IMR-90 (cell line): ENCODE data around the gene CD82. TPM values are rescaled to one million over a fixed set of nuclear protein-coding genes. Genes with fewer than 3 reads are reported as not detected.

Experiments used
- ATAC-seq: fragments of 200-7000 bp; cut with Tn5 transposase; 2 replicates; pipeline ENCODE4 v1.9.1; 2020; ENCODE audit warnings: low read depth, mild to moderate bottlenecking, moderate library complexity
- BruUV-seq: library from RNA; stranded (reverse); fragments of 400-500 nt; replicated peaks from 2 replicates; lab custom pipeline; 2021; lab: Mats Ljungman, UMichigan
- CTCF ChIA-PET: fragments of 300-600 bp; formaldehyde crosslinking; extraction: SDS; loops from one replicate; lab custom pipeline; 2021; ENCODE audit warnings: antibody characterized with exemption; lab: Yijun Ruan, JAX
- POLR2A ChIA-PET: fragments of 300-600 bp; sonication (Branson Sonifier 250); formaldehyde crosslinking; loops from one replicate; lab custom pipeline; 2022; ENCODE audit warnings: antibody characterized with exemption; ENCODE audit not compliant: unreplicated experiment; lab: Charles Lee
- DNase-seq: peaks from one replicate; pipeline ENCODE4 v3.0.0; 2013
- H2AFZ ChIP-seq: replicated peaks from 2 replicates; pipeline ENCODE3; 2013; ENCODE audit warnings: low read length, mild to moderate bottlenecking; ENCODE audit not compliant: poor library complexity
- H2AK5ac ChIP-seq: 2 replicates; pipeline ENCODE4 v1.6.1; 2013; ENCODE audit warnings: low read depth, low read length, inconsistent platforms
- H2AK9ac ChIP-seq: replicated peaks from 2 replicates; pipeline ENCODE3; 2013; ENCODE audit warnings: mild to moderate bottlenecking, low read depth, low read length, moderate library complexity; ENCODE audit not compliant: poor library complexity
- H2BK120ac ChIP-seq: 2 replicates; pipeline ENCODE4 v1.6.1; 2013; ENCODE audit warnings: low read depth, low read length, inconsistent platforms
- H2BK15ac ChIP-seq: 3 replicates; pipeline ENCODE4 v1.6.1; 2013; ENCODE audit warnings: low read depth, low read length, inconsistent platforms
- H2BK20ac ChIP-seq: 2 replicates; pipeline ENCODE4 v1.6.1; 2013; ENCODE audit warnings: low read depth, mild to moderate bottlenecking, inconsistent platforms, low read length, moderate library complexity
- H2BK5ac ChIP-seq: 2 replicates; pipeline ENCODE4 v1.6.1; 2013; ENCODE audit warnings: mild to moderate bottlenecking, low read depth, low read length, inconsistent platforms; ENCODE audit not compliant: poor library complexity, severe bottlenecking
- H3K14ac ChIP-seq: replicated peaks from 2 replicates; pipeline ENCODE4 v1.6.1; 2013; ENCODE audit warnings: low read depth, low read length, inconsistent platforms
- H3K18ac ChIP-seq: 2 replicates; pipeline ENCODE4 v1.6.1; 2013; ENCODE audit warnings: low read depth, low read length, control low read depth
- H3K23ac ChIP-seq: 2 replicates; pipeline ENCODE4 v1.6.1; 2013; ENCODE audit warnings: low read depth, low read length, inconsistent platforms
- H3K27ac ChIP-seq: 2 replicates; pipeline ENCODE4 v1.5.1; 2013; ENCODE audit warnings: mild to moderate bottlenecking, control low read depth, low read length; ENCODE audit not compliant: insufficient read depth
- H3K27me3 ChIP-seq: 2 replicates; pipeline ENCODE4 v1.6.1; 2013; ENCODE audit warnings: low read length; ENCODE audit not compliant: control insufficient read depth, insufficient read depth
- H3K36me3 ChIP-seq: 2 replicates; pipeline ENCODE4 v1.6.1; 2013; ENCODE audit warnings: low read length, mixed read lengths; ENCODE audit not compliant: control insufficient read depth, insufficient read depth
- H3K4ac ChIP-seq: 2 replicates; pipeline ENCODE4 v1.6.1; 2013; ENCODE audit warnings: low read depth, low read length, inconsistent platforms
- H3K4me1 ChIP-seq: 2 replicates; pipeline ENCODE4 v1.6.1; 2013; ENCODE audit warnings: low read length, mixed read lengths; ENCODE audit not compliant: control insufficient read depth, insufficient read depth
- H3K4me2 ChIP-seq: 2 replicates; pipeline ENCODE4 v1.6.1; 2013; ENCODE audit warnings: low read depth, mild to moderate bottlenecking, control low read depth, low read length, moderate library complexity
- H3K4me3 ChIP-seq: 2 replicates; pipeline ENCODE4 v1.5.1; 2013; ENCODE audit warnings: low read depth, mild to moderate bottlenecking, control low read depth, low read length, moderate library complexity; ENCODE audit not compliant: insufficient read depth
- H3K56ac ChIP-seq: 2 replicates; pipeline ENCODE4 v1.6.1; 2013; ENCODE audit warnings: low read length, inconsistent platforms; ENCODE audit not compliant: insufficient read depth; ENCODE audit errors: extremely low read depth
- H3K79me1 ChIP-seq, 2 experiments: 2 replicates each; pipeline ENCODE4 v1.6.1; 2013; ENCODE audit warnings: low read length in 2 of 2, inconsistent platforms in 1 of 2, low read depth in 1 of 2
- H3K9ac ChIP-seq: 2 replicates; pipeline ENCODE4 v1.6.1; 2013; ENCODE audit warnings: low read depth, low read length, control low read depth
- H3K9me1 ChIP-seq: 2 replicates; pipeline ENCODE4 v1.6.1; 2013; ENCODE audit warnings: low read length, inconsistent platforms; ENCODE audit not compliant: insufficient read depth
- H3K9me3 ChIP-seq: 2 replicates; pipeline ENCODE4 v1.6.1; 2013; ENCODE audit warnings: low read length; ENCODE audit not compliant: control insufficient read depth, insufficient read depth
- H4K20me1 ChIP-seq: 2 replicates; pipeline ENCODE4 v1.6.1; 2013; ENCODE audit warnings: low read length, inconsistent platforms; ENCODE audit not compliant: insufficient read depth
- H4K5ac ChIP-seq: 2 replicates; pipeline ENCODE4 v1.6.1; 2013; ENCODE audit warnings: mild to moderate bottlenecking, low read depth, low read length, control low read depth
- H4K8ac ChIP-seq, 2 experiments: 2 replicates each; pipeline ENCODE4 v1.6.1; 2013; ENCODE audit warnings: low read depth in 2 of 2, low read length in 2 of 2, control low read depth in 1 of 2, inconsistent platforms in 1 of 2
- H4K91ac ChIP-seq: 2 replicates; pipeline ENCODE4 v1.6.1; 2013; ENCODE audit warnings: low read depth, low read length, inconsistent platforms; ENCODE audit not compliant: insufficient read depth
- BHLHE40 ChIP-seq: fragments of 150-350 bp; IDR thresholded peaks from 2 replicates; pipeline ENCODE4 v1.6.1; 2016; ENCODE audit warnings: mild to moderate bottlenecking, low read depth, low read length
- CEBPB ChIP-seq: IDR thresholded peaks from 2 replicates; pipeline ENCODE4 v1.6.1; 2012; ENCODE audit warnings: low read depth, low read length, improper control_type of control experiment
- CHD1 ChIP-seq: IDR thresholded peaks from 2 replicates; pipeline ENCODE4 v1.6.1; 2012; ENCODE audit warnings: low read depth, low read length, improper control_type of control experiment
- FOS ChIP-seq: fragments of 150-350 bp; IDR thresholded peaks from 2 replicates; pipeline ENCODE4 v1.6.1; 2016; ENCODE audit warnings: low read depth, low read length
- MAFK ChIP-seq: IDR thresholded peaks from 2 replicates; pipeline ENCODE4 v1.6.1; 2012; ENCODE audit warnings: low read depth, low read length, improper control_type of control experiment
- MAZ ChIP-seq: IDR thresholded peaks from 2 replicates; pipeline ENCODE4 v1.6.1; 2012; ENCODE audit warnings: low read depth, mild to moderate bottlenecking, low read length, improper control_type of control experiment, moderate library complexity, borderline replicate concordance
- MXI1 ChIP-seq: IDR thresholded peaks from 2 replicates; pipeline ENCODE4 v1.6.1; 2012; ENCODE audit warnings: low read depth, mild to moderate bottlenecking, low read length, moderate library complexity, borderline replicate concordance
- NFE2L2 ChIP-seq: fragments of 150-350 bp; IDR thresholded peaks from 2 replicates; pipeline ENCODE4 v1.6.1; 2016; ENCODE audit warnings: low read depth, mild to moderate bottlenecking, low read length
- POLR2A ChIP-seq: IDR thresholded peaks from 2 replicates; pipeline ENCODE4 v1.6.1; 2012; ENCODE audit warnings: mild to moderate bottlenecking, low read depth, low read length
- RAD21 ChIP-seq: IDR thresholded peaks from 2 replicates; pipeline ENCODE4 v1.6.1; 2012; ENCODE audit warnings: low read length, improper control_type of control experiment
- RCOR1 ChIP-seq: IDR thresholded peaks from 2 replicates; pipeline ENCODE4 v1.6.1; 2012; ENCODE audit warnings: mild to moderate bottlenecking, low read length, improper control_type of control experiment; ENCODE audit not compliant: insufficient replicate concordance
- RFX5 ChIP-seq: IDR thresholded peaks from 2 replicates; pipeline ENCODE4 v1.8.0; 2012; ENCODE audit warnings: low read depth, mild to moderate bottlenecking, low read length, moderate library complexity
- SMC3 ChIP-seq: fragments of 150-350 bp; IDR thresholded peaks from 2 replicates; pipeline ENCODE4 v1.6.1; 2016; ENCODE audit warnings: low read depth, mild to moderate bottlenecking, antibody characterized with exemption, low read length, moderate library complexity
- USF2 ChIP-seq: fragments of 150-350 bp; IDR thresholded peaks from 2 replicates; pipeline ENCODE4 v1.6.1; 2017; ENCODE audit warnings: mild to moderate bottlenecking, antibody characterized with exemption, low read length, low read depth
- WGBS, 2 experiments: methylation state at CpG; one replicate each; pipeline versions ENCODE4 v1.1.5 to v1.1.7; 2013; ENCODE audit warnings: missing lambda C conversion rate in 2 of 2; ENCODE audit not compliant: insufficient read length in 1 of 2; ENCODE audit errors: extremely low coverage in 2 of 2; 5-methylcytosine and 5-hydroxymethylcytosine counted together
- dilution Hi-C: fragments of 300-500 bp; cut with HindIII; formaldehyde crosslinking; loops from one replicate; pipeline ENCODE4 v1.14.3; 2018; ENCODE audit warnings: low sequenced_read_pairs; ENCODE audit not compliant: unreplicated experiment
- in situ Hi-C: fragments of 300-500 bp; cut with MboI; formaldehyde crosslinking; loops from 3 replicates; pipeline ENCODE4 v1.14.3; 2019; ENCODE audit warnings: low sequenced_read_pairs, inconsistent platforms, mixed read lengths
- intact Hi-C: fragments of 100-400 bp; cut with micrococcal nuclease; formaldehyde crosslinking; loops from 2 replicates; pipeline ENCODE4 v1.10.0; 2022
- polyA plus RNA-seq, 3 experiments: library from polyadenylated mRNA; depleted of rRNA; stranded (reverse); fragments of >200 nt; gene quantifications; 2 replicates each; pipeline ENCODE4 v1.2.3, GENCODE V29; 2012; ENCODE audit warnings: low replicate concordance in 1 of 3
- total RNA-seq: library from RNA; depleted of rRNA; stranded (reverse); fragments of >200 nt; gene quantifications from 2 replicates; pipeline ENCODE4 v1.2.3, GENCODE V29; 2012
- TF ChIP-seq, protein P1 (sequence below): conservative IDR thresholded peaks from 2 replicates; pipeline ENCODE4 v1.5.1; 2012; ENCODE audit warnings: mild to moderate bottlenecking, low read depth, low read length, improper control_type of control experiment

CD82 gene
- total and polyA plus RNA-seq, 2 of the 4 experiments (the other 2 are of a cell fraction) = 32.8 to 49.4 TPM

DNA sequence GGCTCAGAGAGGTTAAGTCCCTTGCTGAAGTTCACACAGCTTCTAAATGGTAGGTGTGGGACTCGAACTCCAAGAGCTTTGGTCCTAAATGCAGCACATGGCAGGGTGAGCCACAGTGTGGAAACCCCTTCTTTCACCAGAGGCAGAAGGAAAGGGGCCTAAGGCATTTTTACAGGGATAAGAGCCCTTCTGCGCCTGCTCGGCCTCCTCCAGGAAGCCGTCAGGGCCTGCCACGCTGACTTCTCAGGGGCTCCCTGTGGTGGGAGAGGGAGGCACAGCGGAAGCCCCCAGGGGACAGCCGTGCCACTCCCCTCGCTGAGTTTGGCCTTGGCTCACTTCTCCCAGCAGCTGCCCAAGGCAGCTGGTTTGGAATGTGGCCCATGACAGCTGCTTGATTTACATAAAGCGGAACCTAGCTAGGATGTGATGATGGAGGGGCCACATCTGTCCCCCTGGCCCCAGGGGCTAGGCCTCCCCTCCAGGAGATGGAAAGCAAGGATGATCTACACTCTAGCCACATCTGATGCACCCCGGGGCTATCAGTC lies 35.4 kb downstream of the CD82 start:
- Histone ChIP-seq H4K8ac (no peak overlapping the region), H2BK15ac (no peak overlapping the region), H3K9me1 (peaks cover under 1% of the 10 kb centered on the region; the same call in 1 of the 2 replicates), H3K4me3 (no peak overlapping the region), H4K91ac (peak overlapping the region; percentile 49), H2AK9ac (no peak overlapping the region), H3K18ac (no peak overlapping the region), H3K56ac (no peak overlapping the region), H4K20me1 (no peaks in the 10 kb centered on the region), H3K36me3 (peaks cover 10% of the 10 kb centered on the region), H3K23ac (no peak overlapping the region), H2BK120ac (no peak overlapping the region), H2BK5ac (no peak overlapping the region), H3K27me3 (no peaks in the 10 kb centered on the region), H2AFZ (peak overlapping the region; percentile 3), H3K14ac (no peak overlapping the region), H3K4me1 (peaks cover 19% of the 10 kb centered on the region; the same call in 1 of the 2 replicates), H2BK20ac (peak overlapping the region; percentile 47; the same call in 1 of the 2 replicates), H3K27ac (no peak overlapping the region), H3K9me3 (no peaks in the 10 kb centered on the region), H2AK5ac (0 out of 2 replicates have a peak overlapping the region, but pooled peaks have one; percentile 8), H3K4ac (peak overlapping the region; percentile 59), H3K9ac (no peak overlapping the region), H3K4me2 (no peak overlapping the region), H3K79me1 (peaks cover 0 to 8% of the 10 kb centered on the region in 2 experiments; a peak in 2 of 4 replicates), H4K5ac (no peak overlapping the region)
- DNase-seq (peak; percentile 20), ATAC-seq (peak; percentile 56)
- in situ Hi-C loops (no loop called here), intact Hi-C loops (no loop called here), dilution Hi-C loops (no loop called here)
- ChIA-PET POLR2A (no interaction called here), CTCF (interaction anchor here (1.3 kb wide), 1 partner anchor 42 kb away, joined by 3 read pairs; no protein-coding TSS in a partner anchor)
- no CpG with 5 or more reads among the region's 10 CpGs for WGBS, 2 experiments
- TF ChIP-seq MAFK = no peak
- no peak for TF ChIP-seq MXI1
- no peak for TF ChIP-seq FOS
- no peak for TF ChIP-seq RFX5
- TF ChIP-seq, protein P1, sequence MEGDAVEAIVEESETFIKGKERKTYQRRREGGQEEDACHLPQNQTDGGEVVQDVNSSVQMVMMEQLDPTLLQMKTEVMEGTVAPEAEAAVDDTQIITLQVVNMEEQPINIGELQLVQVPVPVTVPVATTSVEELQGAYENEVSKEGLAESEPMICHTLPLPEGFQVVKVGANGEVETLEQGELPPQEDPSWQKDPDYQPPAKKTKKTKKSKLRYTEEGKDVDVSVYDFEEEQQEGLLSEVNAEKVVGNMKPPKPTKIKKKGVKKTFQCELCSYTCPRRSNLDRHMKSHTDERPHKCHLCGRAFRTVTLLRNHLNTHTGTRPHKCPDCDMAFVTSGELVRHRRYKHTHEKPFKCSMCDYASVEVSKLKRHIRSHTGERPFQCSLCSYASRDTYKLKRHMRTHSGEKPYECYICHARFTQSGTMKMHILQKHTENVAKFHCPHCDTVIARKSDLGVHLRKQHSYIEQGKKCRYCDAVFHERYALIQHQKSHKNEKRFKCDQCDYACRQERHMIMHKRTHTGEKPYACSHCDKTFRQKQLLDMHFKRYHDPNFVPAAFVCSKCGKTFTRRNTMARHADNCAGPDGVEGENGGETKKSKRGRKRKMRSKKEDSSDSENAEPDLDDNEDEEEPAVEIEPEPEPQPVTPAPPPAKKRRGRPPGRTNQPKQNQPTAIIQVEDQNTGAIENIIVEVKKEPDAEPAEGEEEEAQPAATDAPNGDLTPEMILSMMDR = no peak
- no peak for TF ChIP-seq USF2
- TF ChIP-seq RCOR1 = no peak
- TF ChIP-seq BHLHE40 = no peak
- no peak for TF ChIP-seq MAZ
- no peak for TF ChIP-seq SMC3
- TF ChIP-seq NFE2L2 = no peak
- no peak for TF ChIP-seq POLR2A
- no peak for TF ChIP-seq CHD1
- TF ChIP-seq CEBPB = no peak
- TF ChIP-seq RAD21 = no peak
- BruUV-seq = no TSS peak
